ENCODE data around the gene HIVEP3. TPM values are rescaled to one million over a fixed set of nuclear protein-coding genes. Genes with fewer than 3 reads are reported as not detected.

Gene HIVEP3
- total and polyA plus RNA-seq, 2 of the 13 experiments (the other 11 are each of a cell fraction or from before 2014, with no cell fraction given) = 0.05 TPM; not detected in 1

- no peak for TF ChIP-seq SETDB1 (CRISPR knock-in tag; IDR thresholded peaks at IDR 0.05; ENCODE audit: borderline replicate concordance)
- no peak for TF ChIP-seq RFX1 (IDR thresholded peaks at IDR 0.05)
- no peak for TF ChIP-seq ZNF883 (CRISPR knock-in tag; IDR thresholded peaks at IDR 0.05; ENCODE audit: not compliant biosample characterization)
- no peak for TF ChIP-seq CEBPZ (IDR thresholded peaks at IDR 0.05; ENCODE audit: low read length)
- no peak for TF ChIP-seq ZNF451 (CRISPR knock-in tag; IDR thresholded peaks at IDR 0.05)
- no peak for TF ChIP-seq KAT8 (CRISPR knock-in tag; IDR thresholded peaks at IDR 0.05)
- no peak for TF ChIP-seq ZNF260 (CRISPR knock-in tag; IDR thresholded peaks at IDR 0.05; ENCODE audit: borderline replicate concordance, low read depth)
- TF ChIP-seq, protein P1, sequence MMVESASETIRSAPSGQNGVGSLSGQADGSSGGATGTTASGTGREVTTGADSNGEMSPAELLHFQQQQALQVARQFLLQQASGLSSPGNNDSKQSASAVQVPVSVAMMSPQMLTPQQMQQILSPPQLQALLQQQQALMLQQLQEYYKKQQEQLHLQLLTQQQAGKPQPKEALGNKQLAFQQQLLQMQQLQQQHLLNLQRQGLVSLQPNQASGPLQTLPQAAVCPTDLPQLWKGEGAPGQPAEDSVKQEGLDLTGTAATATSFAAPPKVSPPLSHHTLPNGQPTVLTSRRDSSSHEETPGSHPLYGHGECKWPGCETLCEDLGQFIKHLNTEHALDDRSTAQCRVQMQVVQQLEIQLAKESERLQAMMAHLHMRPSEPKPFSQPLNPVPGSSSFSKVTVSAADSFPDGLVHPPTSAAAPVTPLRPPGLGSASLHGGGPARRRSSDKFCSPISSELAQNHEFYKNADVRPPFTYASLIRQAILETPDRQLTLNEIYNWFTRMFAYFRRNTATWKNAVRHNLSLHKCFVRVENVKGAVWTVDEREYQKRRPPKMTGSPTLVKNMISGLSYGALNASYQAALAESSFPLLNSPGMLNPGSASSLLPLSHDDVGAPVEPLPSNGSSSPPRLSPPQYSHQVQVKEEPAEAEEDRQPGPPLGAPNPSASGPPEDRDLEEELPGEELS (CRISPR knock-in tag; IDR thresholded peaks at IDR 0.05) = no peak
Measured at GRCh38 chr1:41571041-41571440, 347.7 kb downstream of the HIVEP3 start (continued).

GRCh38 chr1:41568204-41568603 lies 350.5 kb downstream of the HIVEP3 start:
- Histone ChIP-seq H3K4me1 (ENCODE audit: insufficient read depth, low read length) (no peaks in the 10 kb centered on the region), H3K79me2 (ENCODE audit: insufficient read depth, low read length) (no peaks in the 10 kb centered on the region), H3K9ac (ENCODE audit: insufficient read depth, low read depth, low read length) (no peak overlapping the region), H3K9me3 (ENCODE audit: low read length) (no peaks in the 10 kb centered on the region), H2AFZ (ENCODE audit: low read length) (no peak overlapping the region), H4K20me1 (ENCODE audit: insufficient read depth, low read length) (no peaks in the 10 kb centered on the region), H3K27ac (ENCODE audit: extremely low read length, insufficient read depth, low read length) (no peak overlapping the region), H3K4me2 (ENCODE audit: low read depth, low read length) (no peak overlapping the region), H3K36me3 (replicated peaks in 1 of 2; ENCODE audit: control insufficient read depth in 1 of 2, insufficient read depth in 2 of 2, low read length in 2 of 2) (no peaks in the 10 kb centered on the region), H3K4me3 (replicated peaks in 1 of 3; ENCODE audit: insufficient read depth in 1 of 3, low read depth in 2 of 3, low read length in 3 of 3) (no peak overlapping the region), H3K27me3 (ENCODE audit: control insufficient read depth in 1 of 2, insufficient read depth in 2 of 2, low read length in 2 of 2) (peaks cover 0 to 12% of the 10 kb centered on the region in 2 experiments; a peak in 1 of 5 replicates)
- FAIRE-seq (no peak), DNase-seq (ENCODE audit: low spot score) (no peak), ATAC-seq (no peak)
- ChIA-PET POLR2A (no interaction called here), CTCF (ENCODE audit: low intra/inter-chr PET ratio, low total read pairs) (no interaction called here)
- TF ChIP-seq SMARCE1 (IDR thresholded peaks at IDR 0.05; ENCODE audit: borderline replicate concordance) (no peak), ZNF552 (CRISPR knock-in tag; IDR thresholded peaks at IDR 0.05; ENCODE audit: borderline replicate concordance) (no peak), ZNF788 (CRISPR knock-in tag; IDR thresholded peaks at IDR 0.05; ENCODE audit: borderline replicate concordance) (no peak), MXI1 (IDR thresholded peaks at IDR 0.05; ENCODE audit: borderline replicate concordance, low read depth, low read length) (no peak), ZNF343 (CRISPR knock-in tag; IDR thresholded peaks at IDR 0.05) (no peak), ZNF232 (CRISPR knock-in tag; IDR thresholded peaks at IDR 0.05; ENCODE audit: borderline replicate concordance) (no peak), MAX (IDR thresholded peaks at IDR 0.05) (no peak)
- intact Hi-C loops (cut with micrococcal nuclease; ENCODE audit: unreplicated experiment) (no loop called here), in situ Hi-C loops (cut with HindIII; ENCODE audit: extremely low pct_ligation_motif_present, low pct_unique_long_range_greater_than_20kb) (no loop called here)
- BruUV-seq (replicated peaks) = no TSS peak
- 34% methylated on average over 9 of the region's 9 CpGs for WGBS (ENCODE audit: low lambda C conversion rate)

Measured in HepG2 (cell line).